22Rv1 (cell line): ENCODE results near the gene HOTAIR.

ENCODE experiments used
- H3K27ac ChIP-seq: fragments of 450-650 bp; 2 replicates; pipeline ENCODE4 v1.5.1; 2017
- CTCF ChIP-seq: fragments of 450-650 bp; IDR thresholded peaks from 2 replicates; pipeline ENCODE4 v1.5.1; 2017; ENCODE audit warnings: mild to moderate bottlenecking
- ZFX ChIP-seq: fragments of 450-650 bp; IDR thresholded peaks from 2 replicates; pipeline ENCODE4 v1.6.1; 2017; ENCODE audit warnings: antibody characterized with exemption, borderline replicate concordance

The HOTAIR gene

DNA sequence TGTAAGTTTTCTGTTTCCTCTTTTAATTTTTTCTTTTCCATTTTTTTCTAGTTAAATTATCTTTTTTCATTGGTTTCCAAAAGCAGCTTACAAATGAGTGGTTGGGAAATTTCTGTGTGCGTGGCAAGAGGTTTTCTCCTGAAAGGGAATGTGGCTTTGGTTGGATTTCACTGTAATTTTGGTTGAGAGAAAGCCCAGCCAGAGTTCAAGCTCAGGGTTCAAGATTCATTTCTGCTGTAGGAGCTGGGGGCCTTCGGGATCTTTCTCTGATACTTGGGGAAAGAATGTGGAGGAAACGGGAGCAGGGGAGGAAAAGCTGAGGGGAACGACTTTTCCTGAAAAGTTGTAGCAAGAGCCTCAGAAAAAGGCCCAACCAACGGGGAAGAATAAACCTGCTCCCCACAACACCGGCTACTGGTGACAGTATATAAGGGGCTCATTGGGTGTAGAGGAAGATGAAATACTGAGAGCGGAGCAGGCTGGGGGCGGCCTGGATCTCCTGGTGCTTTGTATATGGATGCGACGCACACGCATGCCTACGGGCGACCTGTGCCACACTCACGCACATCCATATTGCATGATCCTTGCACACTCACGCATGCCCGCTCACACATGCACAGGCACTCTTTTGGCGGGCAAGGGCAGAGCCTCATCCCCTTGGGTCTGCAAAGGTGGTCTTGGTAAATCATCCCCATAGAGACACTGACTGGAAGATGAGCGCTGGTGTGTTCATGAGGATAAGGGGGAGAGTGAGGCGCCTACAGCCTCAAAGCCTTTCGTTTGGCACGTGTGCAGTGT is 12.1 kb upstream of the HOTAIR start:
- peak overlapping the region; percentile 84 for H3K27ac ChIP-seq
- no peak for TF ChIP-seq ZFX
- TF ChIP-seq CTCF = no peak

GRCh38 chr12:53985994-53986685 is 11.4 kb upstream of the HOTAIR start:
- no peak for TF ChIP-seq CTCF
- TF ChIP-seq ZFX = no peak
- peak overlapping the region; percentile 84 for H3K27ac ChIP-seq

- peak overlapping the region; percentile 84 for H3K27ac ChIP-seq
- TF ChIP-seq ZFX = no peak
Observed at GRCh38 chr12:53985692-53985993, 10.9 kb upstream of the HOTAIR start.

- peak within 1 kb of the TSS; percentile 84 for H3K27ac ChIP-seq
- TF ChIP-seq ZFX = no peak
- peak; percentile 90 for TF ChIP-seq CTCF
Observed at GRCh38 chr12:53984901-53985691, 10.3 kb upstream of the HOTAIR start, which contains the start of gene HOXC10. HOXC10 (plus strand) TSS chr12:53985146; CDS start chr12:53985260, 114 bp downstream.

DNA sequence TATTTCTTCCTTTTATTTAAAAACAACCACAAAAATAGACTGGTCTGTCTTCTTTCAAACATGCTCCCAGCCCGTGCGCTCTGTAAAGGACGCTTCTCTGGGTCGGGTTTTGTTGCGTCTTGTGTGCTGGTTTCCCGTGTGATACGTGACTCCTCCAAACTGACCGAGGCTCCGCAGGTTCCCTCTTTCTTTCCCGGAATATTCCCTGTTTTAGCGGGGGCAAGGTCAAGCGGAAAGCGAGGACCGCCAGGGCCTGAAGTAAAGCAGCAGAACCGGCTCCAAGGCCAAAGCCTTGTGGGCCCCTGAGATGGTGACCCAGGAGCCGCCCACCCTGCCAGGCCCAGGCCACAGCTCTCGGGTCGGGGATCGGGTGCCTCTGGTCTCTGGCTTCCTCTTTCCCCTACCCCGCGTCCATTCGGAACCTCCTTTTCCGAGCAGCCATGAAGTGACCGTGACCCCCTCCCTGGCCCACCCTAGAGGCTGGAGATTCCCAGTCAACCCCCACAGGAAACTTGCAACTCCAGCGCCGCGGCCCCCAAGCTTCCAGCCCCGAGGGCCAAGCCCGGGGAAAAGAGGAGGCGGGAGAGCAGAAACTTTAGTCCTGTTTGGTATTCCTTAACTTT is 9.3 kb upstream of the HOTAIR start:
- H3K27ac ChIP-seq = peak overlapping the region; percentile 84
- TF ChIP-seq CTCF (no peak), ZFX (no peak)

DNA sequence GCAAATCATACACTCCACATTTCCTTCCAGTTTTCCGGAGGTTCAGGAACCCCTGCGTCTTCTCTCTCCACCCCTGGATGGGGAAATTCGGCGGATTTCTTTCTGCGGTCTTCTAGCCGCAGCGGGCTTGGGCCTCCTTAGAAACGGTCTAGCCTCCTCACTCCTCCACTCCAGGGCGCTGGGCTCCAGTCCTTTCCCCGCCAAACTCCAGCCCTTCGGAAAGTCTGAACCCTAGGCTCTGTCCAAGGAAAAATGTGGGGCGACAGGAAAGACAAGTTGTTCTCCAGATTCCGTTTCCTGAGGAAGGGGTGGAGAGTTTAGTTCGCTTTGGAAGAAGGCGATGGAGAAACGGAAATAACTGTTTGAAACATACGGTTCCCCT is 8.8 kb upstream of the HOTAIR start:
- H3K27ac ChIP-seq = no peak overlapping the region
- TF ChIP-seq CTCF = no peak
- TF ChIP-seq ZFX = no peak
